WTC11 (cell line): ENCODE measurements around the gene CYP2B6. TPM values are rescaled to one million over a fixed set of nuclear protein-coding genes. Genes with fewer than 3 reads are reported as not detected.
"Not testable (repeated sequence)": the region's sequence is repeated elsewhere in the genome, so short reads cannot be mapped to it uniquely, and the experiment has no call there.

ENCODE experiments used
- ATAC-seq: fragments of 200-7000 bp; cut with Tn5 transposase; 2 replicates; pipeline ENCODE4 v1.10.0; 2021; ENCODE audit warnings: mild to moderate bottlenecking, moderate library complexity
- CTCF ChIA-PET: fragments of 300-600 bp; sonication (Branson Sonifier 250); formaldehyde crosslinking; loops from one replicate; lab custom pipeline; 2021; ENCODE audit warnings: antibody characterized with exemption; lab: Charles Lee
- POLR2A ChIA-PET: fragments of 350-600 bp; sonication (Branson Sonifier 250); formaldehyde crosslinking; loops from one replicate; lab custom pipeline; 2021; ENCODE audit warnings: antibody characterized with exemption; lab: Charles Lee
- DNase-seq: peaks from one replicate; pipeline ENCODE4 v3.0.0; 2021; ENCODE audit warnings: low spot score
- H3K27ac Mint-ChIP-seq: 2 replicates; pipeline ENCODE4 v1.8.0; 2021; ENCODE audit warnings: mixed read lengths
- H3K27me3 Mint-ChIP-seq: 2 replicates; pipeline ENCODE4 v1.8.0; 2021; ENCODE audit warnings: low read depth, mild to moderate bottlenecking, moderate library complexity, mixed read lengths
- H3K36me3 Mint-ChIP-seq: 2 replicates; pipeline ENCODE4 v1.8.0; 2021; ENCODE audit warnings: mixed read lengths
- H3K4me1 Mint-ChIP-seq: 2 replicates; pipeline ENCODE4 v1.8.0; 2022; ENCODE audit warnings: mixed read lengths
- H3K4me3 Mint-ChIP-seq: 2 replicates; pipeline ENCODE4 v1.8.0; 2021; ENCODE audit warnings: mild to moderate bottlenecking, moderate library complexity, mixed read lengths
- H3K9me3 Mint-ChIP-seq: 2 replicates; pipeline ENCODE4 v1.8.0; 2021; ENCODE audit warnings: mixed read lengths
- ATF6 ChIP-seq: sonication (generic); formaldehyde crosslinking; IDR thresholded peaks from 2 replicates; pipeline ENCODE4 v1.8.1; 2023; ENCODE audit warnings: mild to moderate bottlenecking, missing genetic modification reagents
- CBFB ChIP-seq: sonication (generic); formaldehyde crosslinking; IDR thresholded peaks from 2 replicates; pipeline ENCODE4 v1.8.1; 2022; ENCODE audit warnings: mild to moderate bottlenecking, low read depth, missing genetic modification reagents
- E2F5 ChIP-seq: sonication (generic); formaldehyde crosslinking; IDR thresholded peaks from 2 replicates; pipeline ENCODE4 v1.8.1; 2022; ENCODE audit warnings: mild to moderate bottlenecking, moderate library complexity, missing genetic modification reagents
- ESRRA ChIP-seq: sonication (generic); formaldehyde crosslinking; IDR thresholded peaks from 2 replicates; pipeline ENCODE4 v1.8.1; 2022; ENCODE audit warnings: mild to moderate bottlenecking, missing genetic modification reagents, borderline replicate concordance
- FOXP1 ChIP-seq: sonication (generic); formaldehyde crosslinking; IDR thresholded peaks from 2 replicates; pipeline ENCODE4 v1.8.0; 2022; ENCODE audit warnings: missing genetic modification reagents, mild to moderate bottlenecking, moderate library complexity, borderline replicate concordance
- GABPB1 ChIP-seq: sonication (generic); formaldehyde crosslinking; IDR thresholded peaks from 2 replicates; pipeline ENCODE4 v1.8.1; 2023; ENCODE audit warnings: mild to moderate bottlenecking, missing genetic modification reagents
- GTF2I ChIP-seq: fragments of 250-450 bp; sonication (Bioruptor Pico); conservative IDR thresholded peaks from 2 replicates; pipeline ENCODE4 v1.4.0; 2021; ENCODE audit warnings: mild to moderate bottlenecking
- IRF1 ChIP-seq: sonication (generic); formaldehyde crosslinking; IDR thresholded peaks from 2 replicates; pipeline ENCODE4 v1.8.0; 2023; ENCODE audit warnings: missing genetic modification reagents
- IRF2 ChIP-seq: sonication (generic); formaldehyde crosslinking; IDR thresholded peaks from 2 replicates; pipeline ENCODE4 v1.8.0; 2022; ENCODE audit warnings: low read depth, missing genetic modification reagents, borderline replicate concordance
- NFATC4 ChIP-seq: fragments of 250-450 bp; sonication (Bioruptor Pico); IDR thresholded peaks from 2 replicates; pipeline ENCODE4 v1.9.0; 2021; ENCODE audit warnings: mild to moderate bottlenecking
- ZNF121 ChIP-seq: sonication (generic); formaldehyde crosslinking; IDR thresholded peaks from 2 replicates; pipeline ENCODE4 v1.8.0; 2023; ENCODE audit warnings: missing genetic modification reagents
- ZNF263 ChIP-seq: sonication (generic); formaldehyde crosslinking; IDR thresholded peaks from 2 replicates; pipeline ENCODE4 v1.8.1; 2022; ENCODE audit warnings: low read depth, mild to moderate bottlenecking, moderate library complexity, missing genetic modification reagents
- ZNF281 ChIP-seq: sonication (generic); formaldehyde crosslinking; IDR thresholded peaks from 2 replicates; pipeline ENCODE4 v1.8.0; 2023; ENCODE audit warnings: mild to moderate bottlenecking, missing genetic modification reagents
- ZNF416 ChIP-seq: fragments of 250-450 bp; sonication (Bioruptor Pico); IDR thresholded peaks from 2 replicates; pipeline ENCODE4 v1.9.0; 2021; ENCODE audit warnings: mild to moderate bottlenecking, inconsistent platforms
- ZNF425 ChIP-seq: fragments of 250-450 bp; sonication (Bioruptor Pico); conservative IDR thresholded peaks from 2 replicates; pipeline ENCODE4 v1.9.0; 2021; ENCODE audit warnings: mild to moderate bottlenecking
- ZNF512 ChIP-seq: sonication (generic); formaldehyde crosslinking; IDR thresholded peaks from 2 replicates; pipeline ENCODE4 v1.8.1; 2022; ENCODE audit warnings: missing genetic modification reagents, borderline replicate concordance
- ZNF532 ChIP-seq: fragments of 250-450 bp; sonication (Bioruptor Pico); IDR thresholded peaks from 2 replicates; pipeline ENCODE4 v1.9.0; 2021; ENCODE audit warnings: mild to moderate bottlenecking, borderline replicate concordance
- ZSCAN18 ChIP-seq: fragments of 250-450 bp; sonication (Bioruptor Pico); IDR thresholded peaks from 2 replicates; pipeline ENCODE4 v2.1.2; 2022; ENCODE audit warnings: mild to moderate bottlenecking, moderate library complexity
- total RNA-seq: library from RNA; stranded (reverse); gene quantifications from 3 replicates; pipeline ENCODE4 v1.2.3, GENCODE V29; 2021

The CYP2B6 gene
- total RNA-seq, 1 experiment from 2014 or later = 10.3 TPM

GRCh38 chr19:41045095-41045494, 54.0 kb downstream of the CYP2B6 start:
- H3K4me3 Mint-ChIP-seq, H3K4me1 Mint-ChIP-seq, H3K9me3 Mint-ChIP-seq, H3K27me3 Mint-ChIP-seq, H3K27ac Mint-ChIP-seq, CTCF ChIA-PET, H3K36me3 Mint-ChIP-seq, DNase-seq, POLR2A ChIA-PET, ATAC-seq: not testable (repeated sequence)
- TF ChIP-seq ZNF263 (CRISPR knock-in tag) = 0 out of 2 replicates have a peak, but pooled peaks have one; percentile 23

GRCh38 chr19:41050426-41050825, 59.3 kb downstream of the CYP2B6 start:
- H3K4me3 Mint-ChIP-seq = no peak overlapping the region
- H3K27ac Mint-ChIP-seq = no peak overlapping the region
- ATAC-seq = no peak
- no peak for DNase-seq
- POLR2A ChIA-PET = no interaction called here
- no peaks in the 10 kb centered on the region for H3K36me3 Mint-ChIP-seq
- peaks cover 12% of the 10 kb centered on the region for H3K27me3 Mint-ChIP-seq
- H3K9me3 Mint-ChIP-seq = no peaks in the 10 kb centered on the region
- H3K4me1 Mint-ChIP-seq = peaks cover 4% of the 10 kb centered on the region; the same call in 1 of the 2 replicates
- CTCF ChIA-PET = no interaction called here
- TF ChIP-seq FOXP1 (CRISPR knock-in tag) (no peak), ZNF263 (CRISPR knock-in tag) (no peak), ZNF121 (CRISPR knock-in tag) (no peak), ZSCAN18 (CRISPR knock-in tag) (no peak), ZNF416 (CRISPR knock-in tag) (no peak), ZNF281 (no peak), ESRRA (no peak), CBFB (CRISPR knock-in tag) (no peak), ATF6 (CRISPR knock-in tag) (no peak), ZNF532 (CRISPR knock-in tag) (no peak), ZNF512 (CRISPR knock-in tag) (no peak), NFATC4 (CRISPR knock-in tag) (no peak), ZNF425 (no peak), IRF2 (CRISPR knock-in tag) (no peak), IRF1 (CRISPR knock-in tag) (no peak), GABPB1 (CRISPR knock-in tag) (no peak), GTF2I (CRISPR knock-in tag) (no peak), E2F5 (CRISPR knock-in tag) (no peak)
